H9 (cell line): Measurements from ENCODE around the gene APBB2. TPM values are rescaled to one million over a fixed set of nuclear protein-coding genes. Genes with fewer than 3 reads are reported as not detected.

ENCODE experiments used
- DNase-seq: peaks from one replicate; pipeline ENCODE4 v3.0.0-alpha.2; 2017
- H2AFZ ChIP-seq: one replicate; pipeline ENCODE4 v1.6.1; 2013; ENCODE audit warnings: mild to moderate bottlenecking, low read length, control low read depth, moderate library complexity
- H2AK5ac ChIP-seq: 2 replicates; pipeline ENCODE4 v1.6.1; 2013; ENCODE audit warnings: low read length, control low read depth, mixed read lengths; ENCODE audit not compliant: insufficient read length
- H2BK120ac ChIP-seq: one replicate; pipeline ENCODE4 v1.6.1; 2013; ENCODE audit warnings: low read depth, mild to moderate bottlenecking, low read length, control low read depth, inconsistent platforms; ENCODE audit not compliant: poor library complexity, severe bottlenecking
- H2BK12ac ChIP-seq: 2 replicates; pipeline ENCODE4 v1.6.1; 2013; ENCODE audit warnings: low read length, control low read depth, mixed read lengths, low read depth; ENCODE audit not compliant: insufficient read length
- H2BK15ac ChIP-seq: 2 replicates; pipeline ENCODE4 v1.6.1; 2013; ENCODE audit warnings: low read depth, low read length, control low read depth
- H2BK20ac ChIP-seq: one replicate; pipeline ENCODE4 v1.6.1; 2013; ENCODE audit warnings: low read depth, mild to moderate bottlenecking, low read length, control low read depth, inconsistent platforms; ENCODE audit not compliant: poor library complexity, severe bottlenecking
- H2BK5ac ChIP-seq: 2 replicates; pipeline ENCODE4 v1.6.1; 2013; ENCODE audit warnings: low read length, control low read depth, mixed read lengths; ENCODE audit not compliant: insufficient read length
- H3K14ac ChIP-seq: 2 replicates; pipeline ENCODE4 v1.6.1; 2013; ENCODE audit warnings: low read length, control low read depth; ENCODE audit not compliant: insufficient read depth
- H3K18ac ChIP-seq: 2 replicates; pipeline ENCODE4 v1.6.1; 2013; ENCODE audit warnings: low read depth, mild to moderate bottlenecking, mixed read lengths, low read length, control low read depth; ENCODE audit not compliant: insufficient read length
- H3K23ac ChIP-seq: 2 replicates; pipeline ENCODE4 v1.6.1; 2013; ENCODE audit warnings: low read length, control low read depth, mixed read lengths, low read depth; ENCODE audit not compliant: insufficient read length
- H3K23me2 ChIP-seq: 2 replicates; pipeline ENCODE4 v1.6.1; 2013; ENCODE audit warnings: low read depth, mild to moderate bottlenecking, mixed read lengths, low read length, control low read depth; ENCODE audit not compliant: insufficient read length, poor library complexity, severe bottlenecking
- H3K27ac ChIP-seq: 2 replicates; pipeline ENCODE4 v1.5.1; 2013; ENCODE audit warnings: low read length, control low read depth, mixed read lengths, low read depth; ENCODE audit not compliant: insufficient read length
- H3K27me3 ChIP-seq: 2 replicates; pipeline ENCODE4 v1.6.1; 2013; ENCODE audit warnings: low read length, control low read depth, inconsistent platforms; ENCODE audit not compliant: insufficient read depth
- H3K4ac ChIP-seq: 2 replicates; pipeline ENCODE4 v1.6.1; 2013; ENCODE audit warnings: low read depth, mild to moderate bottlenecking, control low read depth, inconsistent platforms, low read length, moderate library complexity
- H3K4me1 ChIP-seq: 2 replicates; pipeline ENCODE4 v1.6.1; 2013; ENCODE audit warnings: low read length, control low read depth, inconsistent platforms; ENCODE audit not compliant: insufficient read depth
- H3K4me2 ChIP-seq: 2 replicates; pipeline ENCODE4 v1.6.1; 2013; ENCODE audit warnings: low read length, control low read depth, mixed read lengths; ENCODE audit not compliant: insufficient read length, insufficient read depth
- H3K56ac ChIP-seq: 2 replicates; pipeline ENCODE4 v1.6.1; 2013; ENCODE audit warnings: low read depth, mild to moderate bottlenecking, mixed read lengths, low read length, control low read depth; ENCODE audit not compliant: insufficient read length
- H3K79me1 ChIP-seq: 2 replicates; pipeline ENCODE4 v1.6.1; 2013; ENCODE audit warnings: low read depth, mild to moderate bottlenecking, moderate library complexity, low read length, control low read depth, inconsistent platforms; ENCODE audit not compliant: insufficient read depth, poor library complexity, severe bottlenecking
- H3K79me2 ChIP-seq: 2 replicates; pipeline ENCODE4 v1.6.1; 2013; ENCODE audit warnings: low read length, control low read depth, inconsistent platforms; ENCODE audit not compliant: insufficient read depth
- H3K9ac ChIP-seq: 2 replicates; pipeline ENCODE4 v1.6.1; 2013; ENCODE audit warnings: low read length, control low read depth, mixed read lengths; ENCODE audit not compliant: insufficient read length; ENCODE audit errors: extremely low read depth
- H3K9me3 ChIP-seq: one replicate; pipeline ENCODE4 v1.6.1; 2013; ENCODE audit warnings: low read depth, low read length, inconsistent platforms; ENCODE audit not compliant: control insufficient read depth
- H3T11ph ChIP-seq: one replicate; pipeline ENCODE4 v1.6.1; 2013; ENCODE audit warnings: mild to moderate bottlenecking, low read length, control low read depth, inconsistent platforms
- H4K20me1 ChIP-seq: one replicate; pipeline ENCODE4 v1.6.1; 2013; ENCODE audit not compliant: control insufficient read depth, insufficient read length, insufficient read depth
- H4K5ac ChIP-seq: 2 replicates; pipeline ENCODE4 v1.6.1; 2013; ENCODE audit warnings: low read depth, mild to moderate bottlenecking, mixed read lengths, low read length, control low read depth; ENCODE audit not compliant: insufficient read length
- H4K8ac ChIP-seq: replicated peaks from 2 replicates; pipeline ENCODE4 v1.6.1; 2013; ENCODE audit warnings: low read length, control low read depth, mixed read lengths, low read depth; ENCODE audit not compliant: insufficient read length
- H4K91ac ChIP-seq: 2 replicates; pipeline ENCODE4 v1.6.1; 2013; ENCODE audit warnings: low read depth, mild to moderate bottlenecking, moderate library complexity, mixed read lengths, low read length, control low read depth; ENCODE audit not compliant: insufficient read length
- H3K27ac Mint-ChIP-seq, 3 experiments: 2 replicates in 2 of 3; 3 replicates in 1 of 3; pipeline ENCODE4 v1.8.0; 2020 to 2021; ENCODE audit warnings: mixed read lengths in 3 of 3, mild to moderate bottlenecking in 1 of 3, moderate library complexity in 1 of 3
- H3K27me3 Mint-ChIP-seq: 2 replicates; pipeline ENCODE4 v1.8.0; 2021; ENCODE audit warnings: low read depth, mild to moderate bottlenecking, moderate library complexity, mixed read lengths
- H3K36me3 Mint-ChIP-seq, 3 experiments: 2 replicates in 2 of 3; 3 replicates in 1 of 3; pipeline ENCODE4 v1.8.0; 2020 to 2021; ENCODE audit warnings: low read depth in 3 of 3, mixed read lengths in 3 of 3; ENCODE audit not compliant: insufficient read depth in 1 of 3
- H3K4me1 Mint-ChIP-seq, 2 experiments: 2 replicates each; pipeline ENCODE4 v1.8.0; 2020; ENCODE audit warnings: mixed read lengths in 2 of 2
- H3K4me3 Mint-ChIP-seq, 2 experiments: 2 replicates in 1 of 2; 3 replicates in 1 of 2; pipeline ENCODE4 v1.8.0; 2020 to 2021; ENCODE audit warnings: mild to moderate bottlenecking in 2 of 2, mixed read lengths in 2 of 2, moderate library complexity in 1 of 2
- H3K9me3 Mint-ChIP-seq, 2 experiments: 2 replicates in 1 of 2; 3 replicates in 1 of 2; pipeline ENCODE4 v1.8.0; 2020; ENCODE audit warnings: mild to moderate bottlenecking in 2 of 2, mixed read lengths in 2 of 2, moderate library complexity in 1 of 2
- CTCF ChIP-seq: fragments of 200-600 bp; sonication (generic); conservative IDR thresholded peaks from 3 replicates; pipeline ENCODE4 v1.8.0; 2021; ENCODE audit warnings: antibody characterized with exemption, mild to moderate bottlenecking
- WGBS: extraction: QIAGEN DNeasy Blood & Tissue Kit; methylation state at CpG from one replicate; pipeline ENCODE4 v1.1.7; 2013; ENCODE audit warnings: missing lambda C conversion rate, low lambda C conversion rate, mixed read lengths; ENCODE audit not compliant: insufficient read length; ENCODE audit errors: extremely low coverage; 5-methylcytosine and 5-hydroxymethylcytosine counted together
- total RNA-seq: library from RNA; stranded (reverse); gene quantifications from 2 replicates; pipeline ENCODE4 v1.2.1, GENCODE V29; 2021

The APBB2 gene
- total RNA-seq, 1 experiment from 2014 or later = 39.6 TPM

DNA sequence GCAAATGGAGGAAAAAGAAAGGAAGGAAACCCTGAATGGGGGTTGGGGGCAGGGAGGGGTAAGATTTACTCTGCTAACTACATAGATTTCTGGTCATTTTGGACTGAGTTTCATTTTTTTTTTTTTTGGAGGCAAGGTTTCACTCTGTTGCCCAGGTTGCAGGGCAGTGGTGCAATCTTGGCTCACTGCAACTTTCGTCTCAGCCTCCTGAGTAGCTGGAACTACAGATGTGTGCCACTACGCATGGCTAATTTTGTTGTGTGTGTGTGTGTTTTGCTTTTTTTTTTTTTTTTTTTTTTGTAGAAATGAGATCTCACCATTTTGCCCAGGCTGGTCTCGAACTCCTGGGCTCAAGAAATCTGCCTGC, 223.5 kb downstream of the APBB2 start:
- no peak overlapping the region for H3K14ac ChIP-seq
- H3K4me1 ChIP-seq = no peaks in the 10 kb centered on the region
- no peak overlapping the region for H3K4me2 ChIP-seq
- H4K8ac ChIP-seq = no peak overlapping the region
- H4K91ac ChIP-seq = no peak overlapping the region
- no peak overlapping the region for H3K18ac ChIP-seq
- no peak for DNase-seq
- no peak overlapping the region for H4K5ac ChIP-seq
- Mint-ChIP-seq H3K4me3 (no peak overlapping the region), H3K9me3 (no peaks in the 10 kb centered on the region), H3K36me3 (no peaks in the 10 kb centered on the region), H3K4me1 (no peaks in the 10 kb centered on the region), H3K27ac (no peak overlapping the region), H3K27me3 (no peaks in the 10 kb centered on the region)
- no peak overlapping the region for H2BK15ac ChIP-seq
- no peak overlapping the region for H3K56ac ChIP-seq
- no CpG with 5 or more reads among the region's 3 CpGs for WGBS
- H3K9ac ChIP-seq = no peak overlapping the region
- no peaks in the 10 kb centered on the region for H3K79me1 ChIP-seq
- no peak overlapping the region for H2AFZ ChIP-seq
- H2BK20ac ChIP-seq = no peak overlapping the region
- no peak overlapping the region for H2BK12ac ChIP-seq
- H3K27ac ChIP-seq = no peak overlapping the region
- no peak overlapping the region for H3T11ph ChIP-seq
- H2BK120ac ChIP-seq = no peak overlapping the region
- no peak overlapping the region for H2BK5ac ChIP-seq
- no peak for TF ChIP-seq CTCF
- no peaks in the 10 kb centered on the region for H4K20me1 ChIP-seq
- H3K9me3 ChIP-seq = no peaks in the 10 kb centered on the region
- no peak overlapping the region for H2AK5ac ChIP-seq
- no peak overlapping the region for H3K4ac ChIP-seq
- no peaks in the 10 kb centered on the region for H3K23me2 ChIP-seq
- H3K79me2 ChIP-seq = no peaks in the 10 kb centered on the region
- no peaks in the 10 kb centered on the region for H3K27me3 ChIP-seq
- H3K23ac ChIP-seq = no peak overlapping the region
